GM12892 (cell line): Measurements from ENCODE around the gene EMID1.

Source experiments
- POLR2A ChIP-seq: IDR thresholded peaks from 2 replicates; pipeline ENCODE4 v1.6.1; 2011; ENCODE audit warnings: low read depth, low read length, control low read depth
- POLR2AphosphoS5 ChIP-seq: IDR thresholded peaks from 2 replicates; pipeline ENCODE4 v1.6.1; 2011; ENCODE audit warnings: low read depth, low read length, control low read depth
- TAF1 ChIP-seq: IDR thresholded peaks from 2 replicates; pipeline ENCODE4 v1.6.1; 2011; ENCODE audit warnings: low read depth, mild to moderate bottlenecking, control low read depth, low read length, borderline replicate concordance

DNA sequence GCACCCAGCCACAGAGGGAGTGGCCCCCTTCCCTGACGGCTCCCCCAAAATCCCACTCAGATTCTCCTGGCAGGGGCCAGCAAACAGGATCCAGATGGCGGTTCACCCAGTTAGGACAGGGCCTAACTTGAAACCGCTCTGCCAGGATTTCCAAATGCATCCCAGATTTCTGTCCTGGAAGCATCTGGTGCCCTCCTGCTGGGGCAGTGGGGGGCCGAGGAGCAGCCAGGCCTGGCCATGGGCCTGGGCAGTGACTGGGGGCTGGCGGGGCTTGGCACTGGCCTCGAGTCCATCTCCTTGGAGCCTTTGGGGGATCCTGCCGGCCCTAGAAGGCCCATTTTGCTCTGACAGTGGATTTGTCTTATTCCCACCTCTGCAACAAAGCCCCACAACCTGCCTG lies 17.9 kb upstream of the EMID1 start:
- TF ChIP-seq POLR2A = no peak
- TF ChIP-seq TAF1 = no peak
- no peak for TF ChIP-seq POLR2AphosphoS5
